AG20443 (cell line): ENCODE measurements around the gene EP400.
"Not testable (repeated sequence)": the region's sequence is repeated elsewhere in the genome, so short reads cannot be mapped to it uniquely, and the experiment has no call there.

Experiments used
- DNase-seq: peaks from one replicate; pipeline ENCODE4 v3.0.0; 2012; ENCODE audit warnings: low spot score, mixed read lengths

Gene EP400

DNA sequence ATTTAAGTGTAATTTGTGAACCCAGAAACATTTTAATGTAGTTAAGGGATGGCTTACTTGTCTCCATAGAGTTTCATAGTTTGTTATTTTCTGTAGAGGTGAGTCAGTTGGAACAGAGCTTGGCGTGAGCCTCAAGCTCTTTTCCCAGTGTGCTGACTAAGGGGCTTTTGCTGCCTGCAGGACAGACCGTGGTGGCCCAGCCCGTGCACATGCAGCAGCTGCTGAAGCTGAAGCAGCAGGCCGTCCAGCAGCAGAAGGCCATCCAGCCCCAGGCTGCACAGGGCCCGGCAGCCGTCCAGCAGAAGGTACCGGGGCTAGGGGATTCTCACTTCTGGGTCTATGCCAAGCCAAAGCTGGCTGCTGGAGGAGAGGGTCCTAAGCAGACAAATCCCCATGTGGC, 117.4 kb downstream of the EP400 start:
- DNase-seq = no peak

DNA sequence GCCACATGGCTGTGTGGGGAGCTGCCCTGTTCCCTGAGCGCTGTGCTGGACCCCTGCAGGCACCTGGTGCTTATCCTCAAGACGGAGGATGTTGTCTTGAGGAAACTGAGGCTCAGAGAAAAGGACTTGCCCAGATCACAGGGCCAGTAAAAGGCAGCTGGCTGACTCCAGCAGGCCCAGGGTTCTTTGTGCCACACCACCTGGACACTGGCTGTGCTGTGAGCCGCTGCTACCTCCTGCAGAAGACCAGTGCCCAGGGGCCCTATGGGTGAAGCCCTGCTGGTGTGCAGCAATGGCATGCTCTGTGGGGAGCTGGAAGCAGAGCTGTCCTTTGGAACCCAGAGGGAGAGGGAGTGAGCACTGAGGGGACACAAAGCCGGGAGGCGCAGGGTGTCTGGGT, 118.5 kb downstream of the EP400 start:
- no peak for DNase-seq

DNA sequence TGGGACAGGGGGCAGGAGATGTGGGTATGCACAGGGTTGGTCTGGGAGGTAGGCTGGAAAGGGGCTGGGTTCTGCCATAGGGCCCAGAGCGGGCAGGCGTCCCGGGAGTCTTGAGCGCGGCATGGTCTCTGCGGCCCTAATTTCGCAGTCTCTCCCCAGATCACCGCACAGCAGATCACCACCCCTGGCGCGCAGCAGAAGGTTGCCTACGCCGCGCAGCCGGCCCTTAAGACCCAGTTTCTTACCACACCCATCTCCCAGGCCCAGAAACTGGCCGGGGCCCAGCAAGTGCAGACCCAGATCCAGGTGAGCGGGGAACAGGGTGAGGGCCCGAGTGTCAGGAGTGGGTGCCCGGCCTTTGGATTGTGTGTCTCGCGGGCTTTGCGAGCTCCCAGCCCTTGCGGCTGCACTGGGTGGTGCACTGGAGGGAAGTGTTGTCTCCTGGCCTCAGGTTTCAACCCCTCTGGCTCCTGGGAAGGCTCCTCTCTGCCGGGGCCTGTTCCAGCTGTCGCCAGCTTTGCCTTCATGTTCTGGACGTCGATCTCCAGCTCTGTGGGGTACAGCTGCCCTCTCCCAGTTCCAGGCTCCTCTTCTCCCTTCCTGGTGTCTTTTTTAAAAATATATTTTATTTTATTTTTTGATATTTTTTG, 119.7 kb downstream of the EP400 start:
- no peak for DNase-seq

DNA sequence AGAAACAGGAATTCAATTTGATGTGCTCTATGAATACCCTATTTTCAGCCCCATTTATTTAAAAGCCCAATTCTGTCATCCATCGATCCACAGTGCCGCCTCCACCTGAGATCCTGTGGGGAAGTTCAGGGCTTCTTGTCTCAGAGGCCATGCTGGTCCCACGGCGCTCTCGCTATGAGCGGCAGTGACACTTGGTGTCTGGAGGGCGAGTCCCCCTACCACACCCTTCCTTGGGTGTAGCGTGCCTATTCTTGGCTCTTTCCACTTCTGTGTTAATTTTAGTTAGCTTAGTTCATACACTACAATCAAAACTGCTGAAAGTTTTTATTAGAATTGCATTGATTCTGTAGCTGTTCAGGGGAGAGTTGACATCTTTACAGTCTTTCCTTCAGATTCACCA, 120.6 kb downstream of the EP400 start:
- no peak for DNase-seq

DNA sequence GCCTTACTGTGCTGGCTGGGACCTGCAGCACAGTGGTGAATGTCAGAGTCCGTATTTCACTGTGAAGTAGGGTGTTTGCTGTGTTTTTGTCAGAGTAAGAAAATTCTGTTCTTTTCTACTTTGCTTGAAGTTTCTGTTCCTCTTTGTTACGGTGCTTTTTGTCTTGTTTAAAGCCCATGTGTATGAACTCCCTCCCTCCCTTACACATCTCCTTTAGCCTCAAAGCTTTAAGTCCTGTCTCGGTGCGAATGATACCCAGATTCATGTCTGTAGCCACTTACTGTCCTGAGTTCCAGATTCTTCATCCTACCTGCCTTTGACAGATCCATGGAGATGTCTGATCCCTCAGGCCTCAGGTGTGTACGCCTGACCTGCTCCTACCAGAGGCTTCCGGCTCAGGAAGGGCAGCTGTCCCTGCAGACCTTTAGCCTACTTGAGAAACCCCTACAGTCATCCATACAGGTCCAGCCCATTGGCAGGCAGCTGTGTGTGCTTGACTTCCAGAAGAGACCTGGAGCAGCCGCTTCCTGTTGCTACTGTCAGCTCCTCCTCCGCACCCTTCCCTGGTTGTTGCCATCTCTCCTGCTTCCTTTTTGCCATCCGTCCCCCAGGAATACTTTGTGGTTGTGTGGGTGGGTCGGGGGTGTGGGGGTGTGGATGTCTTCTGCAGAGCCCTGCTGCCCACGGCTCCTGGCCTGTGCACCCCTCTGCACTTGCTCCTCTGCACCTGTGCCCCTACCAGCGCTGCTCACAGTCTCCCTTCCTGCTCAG, 121.5 kb downstream of the EP400 start:
- no peak for DNase-seq

DNA sequence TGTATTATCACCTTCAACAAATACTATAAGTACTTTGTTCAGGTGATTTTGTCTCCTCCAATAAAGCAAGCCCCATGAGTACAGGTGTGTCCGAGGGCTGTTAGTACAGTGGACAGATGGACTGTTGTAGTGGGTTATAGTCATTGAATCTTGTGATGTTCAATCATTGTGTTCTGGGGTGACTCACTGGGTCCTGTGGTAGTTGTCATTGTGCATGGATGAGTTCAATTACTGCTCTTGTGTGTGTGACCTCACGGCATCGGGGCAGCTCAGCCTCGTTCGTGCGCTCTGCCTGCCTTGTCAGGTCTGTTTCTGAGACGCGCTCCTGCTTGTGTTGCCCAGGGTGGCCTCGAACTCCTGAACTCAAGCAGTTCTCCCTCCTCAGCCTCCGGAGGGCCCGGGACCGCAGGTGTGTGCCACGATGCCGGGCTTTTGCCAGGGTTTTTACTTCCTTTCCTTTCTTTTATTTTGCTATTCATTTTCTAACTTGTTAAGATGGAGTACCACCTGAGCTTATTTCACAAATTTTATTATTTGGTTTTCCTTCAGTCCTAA, 122.2 kb downstream of the EP400 start:
- DNase-seq = no peak

DNA sequence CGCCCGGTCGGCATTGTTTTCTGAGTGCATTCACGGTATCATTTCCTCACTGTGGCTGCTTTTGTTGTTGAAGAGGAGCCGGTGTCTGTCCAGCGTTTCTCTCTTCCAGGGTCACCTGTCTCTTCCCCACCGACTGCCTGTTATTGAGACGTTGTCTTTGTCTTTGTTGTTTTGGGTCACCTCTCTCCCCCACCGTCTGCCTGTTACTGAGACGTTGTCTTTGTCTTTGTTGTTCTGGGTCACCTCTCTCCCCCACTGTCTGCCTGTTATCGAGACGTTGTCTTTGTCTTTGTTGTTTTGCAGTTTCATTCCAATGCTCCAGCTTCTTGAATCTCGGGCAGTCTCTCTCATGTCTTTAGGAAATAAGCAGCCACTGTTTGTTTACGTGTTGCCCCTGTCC, 124.5 kb downstream of the EP400 start:
- no peak for DNase-seq

DNA sequence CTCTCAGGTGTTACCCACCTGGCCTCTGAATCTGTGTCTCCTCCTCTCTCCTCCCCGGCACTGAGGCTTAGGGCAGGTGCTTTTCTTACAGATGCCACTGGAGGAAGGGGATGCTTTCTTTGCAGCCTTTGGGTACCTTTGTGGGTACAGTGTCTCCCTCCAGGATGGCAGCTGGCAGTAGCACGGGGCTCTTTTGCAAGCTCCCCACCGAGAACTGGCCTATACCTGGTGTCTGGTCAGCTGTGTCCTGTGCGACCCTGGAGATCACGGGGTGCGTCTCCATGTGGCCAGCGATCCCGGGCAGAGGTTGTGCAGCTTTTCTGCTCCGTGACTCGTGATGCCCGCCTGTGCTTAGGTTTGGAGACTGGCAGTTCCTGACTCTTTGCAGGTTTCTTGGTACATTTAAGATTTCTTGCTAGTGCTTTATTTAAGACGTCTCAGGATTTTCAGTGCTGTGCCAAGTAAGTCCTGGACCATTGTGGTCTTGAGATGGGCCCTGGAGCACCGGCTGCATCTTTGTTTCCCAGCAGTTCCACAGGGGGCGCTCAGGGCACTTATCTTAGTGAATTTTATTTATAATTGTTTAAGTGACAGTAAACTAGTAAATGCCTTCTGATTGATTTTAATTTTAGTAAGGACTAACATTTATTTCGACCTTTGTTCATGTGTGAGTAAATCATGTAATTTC, 125.4 kb downstream of the EP400 start:
- no peak for DNase-seq

DNA sequence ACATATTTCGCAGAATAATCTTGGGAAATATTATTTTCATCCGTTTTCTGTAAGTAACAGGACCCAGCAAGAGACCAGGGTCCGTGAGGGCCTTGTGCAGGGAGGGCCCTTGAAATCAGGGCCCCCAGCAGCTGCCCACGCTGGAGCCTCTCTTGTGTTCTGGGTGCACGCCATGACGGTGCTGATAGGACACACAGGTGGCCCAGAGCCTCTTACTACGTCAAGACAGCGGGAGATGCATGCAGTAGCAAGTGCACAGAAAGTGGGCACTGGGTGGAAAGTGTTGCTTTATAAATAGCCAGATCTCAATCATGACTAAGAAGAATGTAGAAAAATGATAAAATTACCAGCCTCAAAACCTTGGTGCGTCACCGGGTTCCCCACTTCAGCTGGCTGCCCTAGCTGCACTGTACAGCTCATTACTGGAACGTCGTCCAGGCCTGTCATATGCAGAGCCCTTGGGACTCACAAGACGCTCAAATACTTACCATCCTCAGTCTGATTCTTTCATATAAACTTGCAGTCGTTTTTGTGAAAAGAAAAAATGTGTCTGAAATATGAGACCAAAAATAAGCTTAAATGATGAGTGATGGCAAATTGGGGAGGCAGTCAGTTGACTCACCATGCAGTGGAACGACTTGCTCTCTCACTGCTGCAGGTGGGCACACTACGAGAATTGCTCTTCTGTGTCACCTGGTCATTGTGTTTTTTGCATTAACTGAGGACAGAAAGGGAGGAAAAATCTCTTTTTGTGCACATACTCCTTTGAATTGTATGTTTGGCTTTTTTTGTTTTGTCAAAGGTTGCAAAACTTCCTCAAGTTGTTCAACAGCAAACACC, 126.2 kb downstream of the EP400 start:
- no peak for DNase-seq

DNA sequence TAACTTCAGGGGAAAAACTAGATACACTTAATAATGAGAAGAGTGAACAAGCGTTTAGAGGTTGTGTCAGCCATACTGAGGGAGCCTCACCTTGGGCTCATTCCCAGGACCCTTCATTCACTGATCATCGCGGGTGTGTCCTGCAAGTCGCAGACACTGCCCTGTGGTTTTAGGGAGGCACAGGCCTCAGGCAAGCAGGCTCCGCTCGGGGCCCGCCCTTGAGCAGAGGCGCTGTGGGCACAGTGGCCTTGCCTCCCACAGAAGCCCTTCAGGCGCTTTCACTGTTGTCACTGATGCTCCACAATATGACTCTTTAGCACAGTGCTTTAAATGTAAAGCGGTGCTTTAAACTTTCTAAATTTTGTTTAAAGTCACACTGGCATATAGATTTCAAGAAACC, 127.0 kb downstream of the EP400 start:
- DNase-seq = no peak

DNA sequence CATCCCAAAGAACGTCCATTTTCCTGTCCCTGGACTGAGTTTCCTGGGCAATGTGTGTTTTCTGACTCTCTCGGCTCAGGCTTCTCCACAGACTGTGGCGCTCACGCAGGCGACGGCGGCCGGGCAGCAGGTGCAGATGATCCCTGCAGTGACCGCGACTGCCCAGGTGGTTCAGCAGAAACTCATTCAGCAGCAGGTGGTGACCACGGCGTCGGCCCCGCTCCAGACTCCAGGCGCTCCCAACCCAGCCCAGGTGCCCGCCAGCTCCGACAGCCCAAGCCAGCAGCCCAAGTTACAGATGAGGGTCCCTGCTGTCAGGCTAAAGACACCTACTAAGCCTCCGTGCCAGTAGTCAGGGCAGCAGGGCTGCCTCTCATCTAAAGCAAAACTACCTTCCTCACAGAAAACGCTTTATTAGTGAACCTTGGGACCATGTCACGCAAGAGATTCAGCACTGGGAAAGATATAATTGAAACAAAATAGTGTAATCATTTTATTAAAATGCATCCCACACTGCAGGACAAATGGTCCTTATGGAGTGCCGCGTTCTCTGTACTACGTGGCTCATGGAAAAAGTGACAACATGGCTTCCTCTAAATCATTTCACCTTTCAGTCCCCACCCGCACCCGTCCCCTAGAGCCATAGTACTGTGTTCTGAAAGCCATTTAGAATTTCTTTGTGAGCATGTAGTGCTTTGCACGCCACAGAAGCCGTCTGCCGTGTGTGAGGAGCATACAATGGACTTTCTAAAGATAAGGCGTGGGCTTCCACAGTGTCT, 127.8 kb downstream of the EP400 start:
- no peak for DNase-seq

DNA sequence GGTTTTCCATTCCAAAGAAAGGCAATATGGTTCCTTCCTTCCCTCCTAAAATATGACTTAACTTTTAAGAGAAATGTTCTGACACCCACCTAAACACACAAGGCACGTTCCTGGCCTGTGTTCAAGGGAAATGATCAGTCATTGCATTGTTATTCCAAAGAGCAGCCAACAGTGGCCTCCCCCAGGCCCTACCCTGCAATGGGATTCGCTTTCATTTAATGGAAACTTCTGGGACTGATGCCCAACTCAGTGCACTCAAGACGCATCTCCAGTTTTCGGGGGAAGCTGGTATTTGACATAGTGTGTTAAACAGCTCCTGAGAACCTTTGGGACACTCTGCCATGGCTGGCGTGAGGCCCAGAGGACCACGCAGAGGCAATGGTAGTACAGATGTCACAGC, 128.4 kb downstream of the EP400 start:
- peak; percentile 69 for DNase-seq

DNA sequence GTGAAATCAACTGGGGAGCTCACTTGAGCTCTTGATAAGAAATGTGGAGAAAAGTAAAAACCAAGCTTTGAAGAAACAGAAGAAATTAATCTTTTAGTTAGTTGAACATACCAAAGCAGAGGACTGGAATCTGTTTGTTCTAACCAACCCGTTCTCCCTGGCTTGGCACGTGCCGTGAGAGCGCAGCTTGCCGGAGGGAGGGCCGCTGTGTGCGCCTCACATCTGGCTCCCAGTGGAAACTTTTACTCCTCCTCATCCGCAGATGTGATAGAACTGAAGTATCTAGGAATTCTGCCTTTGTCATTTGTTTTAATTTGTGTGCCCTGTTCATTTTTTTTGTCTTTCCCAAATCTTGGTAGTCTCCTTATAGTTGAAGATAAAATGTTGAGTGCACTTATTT, 129.5 kb downstream of the EP400 start:
- no peak for DNase-seq

DNA sequence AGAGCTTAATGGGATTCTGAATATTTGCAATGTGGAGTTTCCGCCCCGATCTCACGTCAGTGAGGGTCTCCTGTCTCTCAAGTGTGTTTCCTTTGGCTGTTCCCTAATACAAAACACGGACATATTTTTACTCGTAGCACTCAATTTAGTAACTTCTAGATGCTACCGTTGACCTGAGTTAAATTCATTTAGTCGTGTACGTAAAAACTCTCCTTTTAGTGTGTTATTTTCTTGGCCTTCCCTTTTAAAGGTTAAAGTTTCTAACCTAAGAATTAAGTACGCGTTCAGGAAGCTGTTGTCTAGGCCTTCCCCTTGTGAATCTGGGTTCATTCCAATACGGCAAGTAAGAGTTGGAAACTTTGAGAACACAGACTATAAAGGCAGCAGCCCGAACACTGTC, 130.0 kb downstream of the EP400 start:
- DNase-seq = no peak

DNA sequence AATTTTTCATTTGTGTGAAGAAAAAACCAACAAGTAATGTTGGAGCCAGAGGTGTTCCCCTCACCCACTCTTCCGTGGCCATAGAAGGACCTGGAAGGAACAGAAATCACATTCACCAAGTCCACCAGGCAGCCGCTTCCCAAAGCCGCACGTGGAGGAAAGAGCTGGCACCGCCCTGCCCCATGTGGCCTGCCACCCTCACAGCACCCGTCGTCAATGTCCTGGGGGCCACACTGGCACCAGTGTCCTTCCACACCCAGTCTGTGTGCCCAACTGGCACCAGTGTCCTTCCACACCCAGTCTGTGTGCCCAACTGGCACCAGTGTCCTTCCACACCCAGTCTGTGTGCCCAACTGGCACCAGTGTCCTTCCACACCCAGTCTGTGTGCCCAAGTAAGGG, 130.8 kb downstream of the EP400 start:
- not testable (repeated sequence) for DNase-seq

DNA sequence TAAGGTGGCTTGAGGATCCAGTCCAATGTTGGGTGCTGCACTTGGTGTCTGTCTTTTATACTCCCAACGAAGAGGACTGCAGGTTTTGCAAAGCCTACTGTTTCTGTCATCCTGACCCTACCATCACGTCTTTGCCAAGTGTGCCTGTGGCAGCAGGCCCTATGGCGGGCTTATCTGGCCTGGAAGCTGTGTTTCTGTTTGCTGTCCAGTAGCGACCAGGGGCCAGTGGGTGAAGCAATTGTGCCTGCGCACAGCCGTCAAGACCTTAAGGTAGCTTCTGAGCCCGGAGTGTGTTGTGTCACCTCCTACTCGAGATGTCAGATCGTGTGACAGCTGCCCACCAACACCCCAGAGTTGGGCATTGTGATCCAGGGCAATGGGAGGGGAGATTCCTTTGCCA, 131.7 kb downstream of the EP400 start:
- no peak for DNase-seq

DNA sequence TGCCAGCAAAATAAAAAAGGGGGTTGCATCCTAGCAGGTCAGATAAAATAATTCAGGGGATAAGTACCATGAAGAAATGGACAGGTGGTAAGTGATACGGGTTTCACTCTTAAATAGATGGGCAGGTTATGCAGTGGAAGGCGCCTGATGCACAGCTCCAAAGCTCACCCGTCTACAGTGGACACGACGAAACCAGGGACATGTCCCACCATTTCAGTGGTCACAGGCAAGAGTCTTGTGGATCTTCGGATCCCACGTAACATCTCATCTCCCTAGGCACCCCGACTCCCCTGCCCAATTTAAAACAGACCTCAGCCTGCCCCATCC, 133.8 kb downstream of the EP400 start:
- no peak for DNase-seq

DNA sequence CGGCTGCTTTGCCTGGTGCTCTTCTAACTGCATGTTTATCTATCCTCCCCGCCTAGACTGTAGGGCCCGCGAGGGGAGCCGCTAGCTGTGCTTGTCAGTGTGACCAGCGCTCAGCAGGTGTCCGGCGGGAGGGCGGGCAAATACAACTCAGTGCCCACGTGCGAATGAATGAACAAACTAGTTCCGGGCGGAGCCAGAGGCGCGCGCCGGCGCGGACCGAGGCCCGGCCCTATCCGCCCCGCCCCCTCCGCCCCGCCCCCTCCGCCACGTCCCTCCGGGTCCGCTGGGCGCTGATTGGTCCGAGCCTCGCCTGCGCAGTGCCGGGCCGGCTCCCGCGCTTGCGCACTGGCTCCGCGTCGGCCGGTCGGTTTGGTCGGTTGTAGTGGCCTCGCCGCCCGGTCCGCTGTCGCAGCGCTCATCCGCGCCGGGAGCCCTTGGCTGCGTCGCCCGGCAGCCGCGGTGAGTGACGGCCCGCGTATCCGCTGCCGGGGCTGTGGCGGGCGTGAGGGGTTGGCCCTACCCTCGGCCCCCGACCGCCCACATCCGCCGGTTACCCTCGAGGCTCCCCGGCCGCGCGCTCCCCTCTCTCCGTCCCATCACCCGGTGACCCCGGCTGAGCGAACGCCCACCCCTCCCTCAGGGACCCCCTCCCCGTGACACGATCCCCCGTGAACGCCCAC, 134.3 kb downstream of the EP400 start:
- DNase-seq = peak; percentile 100

DNA sequence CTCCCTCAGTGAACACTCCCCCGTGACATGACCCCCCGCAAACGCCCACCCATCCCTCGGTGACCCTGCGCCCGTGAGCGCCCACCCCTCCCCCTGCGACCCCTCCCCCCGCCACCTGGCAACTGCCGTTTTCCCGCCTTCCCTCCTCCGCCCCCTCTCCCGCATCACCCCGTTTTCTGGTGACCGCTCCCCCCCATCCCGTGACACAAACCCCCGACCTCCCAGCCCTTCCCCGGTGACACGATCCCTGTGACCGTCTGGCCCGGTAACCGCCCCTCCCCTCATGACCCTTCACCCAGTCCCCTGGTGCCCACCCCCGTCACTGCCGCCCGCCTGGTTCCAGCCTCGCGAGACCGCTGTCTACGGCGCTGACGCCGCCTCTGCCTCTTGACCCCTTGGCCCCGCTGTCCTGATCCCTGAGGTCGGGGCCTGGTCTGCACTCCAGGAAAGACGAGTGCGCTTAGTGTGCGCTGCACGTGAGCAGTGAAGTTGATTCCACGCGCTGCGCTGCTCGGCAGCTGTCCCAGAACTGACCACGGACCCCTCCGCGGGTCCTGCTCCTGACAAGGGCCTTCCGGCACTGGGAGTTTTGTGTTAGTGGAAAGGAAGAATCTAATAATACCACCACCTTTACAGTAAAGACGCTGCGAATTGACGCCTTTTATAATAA, 135.0 kb downstream of the EP400 start:
- peak; percentile 82 for DNase-seq

DNA sequence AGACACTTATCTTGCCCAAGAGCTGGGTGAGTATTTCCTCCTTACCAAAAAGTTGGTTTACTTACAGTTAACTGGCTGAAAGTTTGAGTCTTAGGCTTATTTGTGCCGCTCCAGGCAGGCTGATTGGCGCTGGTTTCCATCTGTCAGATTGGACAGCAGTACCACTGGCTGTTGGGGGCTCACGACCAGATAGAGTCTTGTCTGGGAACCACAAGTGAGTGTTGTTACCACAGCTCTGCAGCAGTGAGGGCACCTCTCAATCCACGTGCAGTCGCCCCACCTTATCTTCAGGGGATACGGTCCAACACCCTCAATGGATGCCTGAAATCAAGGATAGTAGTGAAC, 135.5 kb downstream of the EP400 start:
- DNase-seq = peak; percentile 37
